ENCODE measurements around the gene RNASEH2C.
"Not testable (repeated sequence)": the region's sequence is repeated elsewhere in the genome, so short reads cannot be mapped to it uniquely, and the experiment has no call there.

The RNASEH2C gene

GRCh38 chr11:65720211-65720934 is at the start of gene RNASEH2C:
Gene RNASEH2C (minus strand): TSS chr11:65720798. CDS start chr11:65720758, 40 bp downstream.
- peak; percentile 67 to 71 for DNase-seq

DNA sequence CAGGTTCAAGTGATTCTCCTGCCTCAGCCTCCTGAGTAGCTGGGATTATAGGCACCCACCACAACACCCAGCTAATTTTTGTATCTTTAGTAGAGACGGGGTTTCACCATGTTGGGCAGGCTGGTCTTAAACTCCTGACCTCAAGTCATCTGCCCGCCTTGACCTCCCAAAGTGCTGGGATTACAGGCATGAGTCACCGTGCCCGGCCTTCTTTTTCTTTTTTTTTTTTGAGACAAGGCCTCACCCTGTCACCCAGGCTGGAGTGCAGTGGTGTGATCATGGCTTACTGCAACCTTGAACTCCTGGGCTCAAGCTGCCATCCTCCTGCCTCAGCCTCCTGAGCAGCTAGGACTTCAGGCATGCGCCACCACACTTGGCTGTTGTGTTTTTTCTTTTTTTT is 47.2 kb upstream of the RNASEH2C start:
- DNase-seq, result not testable (repeated sequence)

- DNase-seq, result no peak
Measured at GRCh38 chr11:65767406-65767805, 46.8 kb upstream of the RNASEH2C start.

DNA sequence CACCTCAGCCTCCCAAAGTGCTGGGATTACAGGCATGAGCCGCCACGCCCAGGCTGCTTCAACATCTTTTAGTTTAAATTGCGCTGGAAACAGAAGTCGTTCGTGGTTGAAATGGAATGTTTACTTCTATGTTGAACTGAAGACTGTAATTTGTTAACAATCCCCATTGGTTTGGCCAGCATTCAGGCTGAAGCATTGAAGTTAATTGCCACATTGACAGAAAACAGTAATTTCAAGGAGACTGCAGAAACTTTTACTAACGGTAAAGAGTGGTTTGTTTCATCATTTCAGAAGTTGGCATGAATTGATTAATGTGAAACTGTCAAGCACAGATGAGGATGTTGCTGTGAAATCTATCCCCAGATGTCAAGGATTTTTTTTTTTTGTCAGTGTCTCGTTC is 45.9 kb upstream of the RNASEH2C start:
- DNase-seq, result no peak

- DNase-seq, result no peak
Measured at GRCh38 chr11:65764434-65764833, 43.8 kb upstream of the RNASEH2C start.

DNA sequence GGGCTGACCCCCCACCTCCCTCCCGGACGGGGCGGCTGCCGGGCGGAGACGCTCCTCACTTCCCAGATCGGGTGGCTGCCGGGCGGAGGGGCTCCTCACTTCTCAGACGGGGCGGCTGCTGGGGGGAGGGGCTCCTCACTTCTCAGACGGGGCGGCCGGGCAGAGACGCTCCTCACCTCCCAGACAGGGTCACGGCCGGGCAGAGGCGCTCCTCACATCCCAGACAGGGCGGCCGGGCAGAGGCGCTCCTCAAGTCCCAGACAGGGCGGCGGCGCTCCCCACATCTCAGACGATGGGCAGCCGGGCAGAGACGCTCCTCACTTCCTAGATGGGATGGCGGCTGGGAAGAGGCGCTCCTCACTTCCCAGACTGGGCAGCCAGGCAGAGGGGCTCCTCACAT is 42.2 kb upstream of the RNASEH2C start:
- not testable (repeated sequence) for DNase-seq

DNA sequence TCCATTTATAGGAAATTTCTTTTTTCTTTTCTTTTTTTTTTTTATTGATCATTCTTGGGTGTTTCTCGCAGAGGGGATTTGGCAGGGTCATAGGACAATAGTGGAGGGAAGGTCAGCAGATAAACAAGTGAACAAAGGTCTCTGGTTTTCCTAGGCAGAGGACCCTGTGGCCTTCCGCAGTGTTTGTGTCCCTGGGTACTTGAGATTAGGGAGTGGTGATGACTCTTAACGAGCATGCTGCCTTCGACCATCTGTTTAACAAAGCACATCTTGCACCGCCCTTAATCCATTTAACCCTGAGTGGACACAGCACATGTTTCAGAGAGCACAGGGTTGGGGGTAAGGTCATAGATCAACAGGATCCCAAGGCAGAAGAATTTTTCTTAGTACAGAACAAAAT is 41.6 kb upstream of the RNASEH2C start:
- not testable (repeated sequence) for DNase-seq

- no peak for DNase-seq
Measured at GRCh38 chr11:65745049-65745448, 24.5 kb upstream of the RNASEH2C start.

GRCh38 chr11:65744699-65745042 is 24.1 kb upstream of the RNASEH2C start:
- DNase-seq, result no peak

GRCh38 chr11:65744026-65744698 is 23.6 kb upstream of the RNASEH2C start:
- no peak for DNase-seq

- DNase-seq, result no peak
Measured at GRCh38 chr11:65743681-65744025, 23.1 kb upstream of the RNASEH2C start.

- no peak for DNase-seq
Measured at GRCh38 chr11:65742353-65742752, 21.8 kb upstream of the RNASEH2C start.

GRCh38 chr11:65741185-65741584 is 20.6 kb upstream of the RNASEH2C start:
- DNase-seq, result no peak

GRCh38 chr11:65739022-65739421 is 18.4 kb upstream of the RNASEH2C start:
- DNase-seq, result no peak

DNA sequence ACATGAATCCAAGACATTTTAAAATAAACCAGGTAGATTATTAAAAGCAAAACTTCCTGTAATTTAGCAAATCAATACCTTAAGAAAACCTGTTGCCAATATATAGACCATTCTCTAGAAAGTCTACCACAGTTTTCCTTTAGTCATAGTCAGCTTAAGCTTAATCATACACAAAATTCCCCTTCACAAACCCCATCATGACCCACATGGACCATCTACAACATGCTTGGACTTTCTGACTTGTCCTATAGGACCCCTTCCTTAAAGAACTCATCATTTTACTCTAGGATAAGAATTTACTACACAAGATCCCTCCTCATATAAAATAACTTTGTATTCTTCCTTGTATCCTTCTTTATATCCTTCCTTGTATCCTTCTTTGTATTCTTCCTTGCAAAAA is 16.2 kb upstream of the RNASEH2C start:
- DNase-seq, result no peak

DNA sequence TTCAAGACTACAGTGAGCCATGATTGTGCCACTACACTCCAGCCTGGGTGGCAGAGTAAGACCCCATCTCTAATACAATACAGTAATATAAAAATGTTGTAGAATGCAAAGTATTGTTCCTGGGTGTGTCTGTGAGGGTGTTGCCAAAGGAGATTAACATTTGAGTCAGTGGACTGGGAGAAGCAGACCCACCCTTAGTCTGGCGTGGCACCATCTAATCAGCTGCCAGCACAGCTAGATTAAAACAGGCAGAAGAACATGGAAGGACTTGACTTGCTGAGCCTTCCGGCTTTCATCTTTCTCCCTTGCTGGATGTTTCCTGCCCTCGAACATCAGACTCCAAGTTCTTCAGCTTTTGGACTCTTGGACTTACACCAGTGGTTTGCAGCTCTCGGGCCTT is 14.5 kb upstream of the RNASEH2C start:
- not testable (repeated sequence) for DNase-seq

GRCh38 chr11:65730461-65730860 is 9.9 kb upstream of the RNASEH2C start:
- no peak for DNase-seq

- DNase-seq, result no peak
Measured at GRCh38 chr11:65727865-65728264, 7.3 kb upstream of the RNASEH2C start.

- no peak for DNase-seq
Measured at GRCh38 chr11:65726660-65727059, 6.1 kb upstream of the RNASEH2C start.

DNA sequence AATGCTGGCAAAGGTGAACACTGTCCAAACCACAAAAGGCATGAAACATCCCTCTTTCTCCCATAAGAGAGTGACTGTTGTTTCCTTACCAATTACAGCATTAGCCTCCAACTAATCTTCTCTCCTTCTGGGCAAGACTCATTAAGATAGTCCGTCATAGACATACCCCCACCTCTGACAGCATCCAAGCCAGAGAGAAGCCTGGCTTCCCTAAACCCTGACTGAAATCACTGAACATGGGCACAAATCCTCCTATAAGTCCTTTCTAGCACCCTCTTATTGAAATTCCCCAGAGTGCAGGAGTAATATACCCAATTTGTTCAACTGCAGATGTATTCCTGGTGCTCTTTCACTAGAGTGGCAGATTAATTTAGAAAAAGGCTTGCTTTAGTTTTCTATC is 1.7 kb upstream of the RNASEH2C start:
- DNase-seq, result no peak

DNA sequence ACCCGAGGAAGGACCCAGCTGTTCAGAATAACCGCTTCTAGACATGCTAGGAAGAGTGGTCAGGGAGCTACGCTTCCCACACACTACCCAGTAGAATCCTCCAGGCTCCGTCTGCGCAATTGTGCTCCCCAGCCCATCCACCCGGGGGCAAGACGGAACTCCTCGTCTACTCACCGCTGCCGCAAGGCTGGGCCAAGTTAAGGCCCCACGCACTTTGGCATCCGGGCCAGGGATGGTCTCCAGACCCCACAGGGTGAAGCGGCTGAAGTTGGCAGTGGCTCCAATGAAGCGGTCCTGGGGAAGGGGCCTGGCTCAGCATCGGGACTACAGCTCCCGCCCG is 757 bp downstream of the RNASEH2C start:
- DNase-seq, result no peak

GRCh38 chr11:65718964-65719492 is 1.6 kb downstream of the RNASEH2C start:
- no peak for DNase-seq

- no peak for DNase-seq
Measured at GRCh38 chr11:65718531-65718930, 2.1 kb downstream of the RNASEH2C start.

DNA sequence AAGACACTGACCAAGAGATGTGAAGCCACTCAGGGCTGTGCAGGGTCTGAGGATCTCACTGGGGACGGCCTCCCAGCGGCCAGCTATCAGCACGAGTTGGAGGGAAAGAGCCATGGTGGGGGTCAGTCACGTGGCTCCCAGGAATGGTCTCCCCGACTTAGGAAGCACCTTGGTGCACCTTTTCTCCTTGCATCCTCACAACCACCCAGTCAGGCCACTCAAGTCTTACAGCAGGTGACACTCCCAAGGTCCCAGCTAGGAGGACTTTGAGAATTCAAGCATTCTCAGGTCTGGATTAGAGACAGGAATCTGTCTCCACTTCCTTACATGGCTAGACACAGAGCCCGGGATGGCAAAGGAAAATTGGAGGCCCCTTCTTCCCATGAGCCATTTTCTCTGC is 2.7 kb downstream of the RNASEH2C start:
- DNase-seq, result no peak
